HepG2 (cell line): ENCODE results near the gene ARHGEF9. TPM values are rescaled to one million over a fixed set of nuclear protein-coding genes. Genes with fewer than 3 reads are reported as not detected.

Experiments used
- ATAC-seq: fragments of 200-7000 bp; cut with Tn5 transposase; 3 replicates; pipeline ENCODE4 v1.9.1; 2020; ENCODE audit warnings: mild to moderate bottlenecking, moderate library complexity
- BruUV-seq: library from RNA; stranded (reverse); fragments of 400-500 nt; replicated peaks from 2 replicates; lab custom pipeline; 2021; lab: Mats Ljungman, UMichigan
- CTCF ChIA-PET: fragments of 300-600 bp; formaldehyde crosslinking; extraction: SDS; loops from one replicate; lab custom pipeline; 2021; ENCODE audit warnings: low total read pairs, inconsistent platforms, low intra/inter-chr PET ratio; lab: Yijun Ruan, JAX
- POLR2A ChIA-PET: fragments of 350-600 bp; sonication (Branson Sonifier 250); formaldehyde crosslinking; loops from one replicate; lab custom pipeline; 2020; ENCODE audit warnings: antibody characterized with exemption, inconsistent platforms; lab: Yijun Ruan, JAX
- DNase-seq: peaks from one replicate; pipeline ENCODE4 v3.0.0-alpha.2; 2015; ENCODE audit warnings: low spot score
- FAIRE-seq: peaks from 3 replicates; lab custom pipeline; 2011; peaks lifted over from hg19 to GRCh38; lab: Jason Lieb, UNC
- H2AFZ ChIP-seq: one replicate; pipeline ENCODE4 v1.6.1; 2011; ENCODE audit warnings: low read length, inconsistent platforms
- H3K27ac ChIP-seq: fragments of 300-600 bp; 3 replicates; pipeline ENCODE4 v1.8.0; 2011; ENCODE audit warnings: mixed run types, mild to moderate bottlenecking, mixed read lengths, low read length, inconsistent platforms; ENCODE audit not compliant: insufficient read depth; ENCODE audit errors: extremely low read length
- H3K27me3 ChIP-seq, 2 experiments: fragments of 200-600 bp in 1 of 2; 2 replicates in 1 of 2; 3 replicates in 1 of 2; pipeline versions ENCODE4 v1.6.0 to v1.8.0; 2011; ENCODE audit warnings: low read length in 2 of 2, mild to moderate bottlenecking in 2 of 2, moderate library complexity in 2 of 2, inconsistent platforms in 1 of 2; ENCODE audit not compliant: insufficient read depth in 2 of 2, control insufficient read depth in 1 of 2
- H3K36me3 ChIP-seq, 2 experiments: fragments of 200-600 bp in 1 of 2; replicated peaks in 1 of 2; 2 replicates in 1 of 2; 3 replicates in 1 of 2; pipeline versions ENCODE4 v1.5.1 to v1.8.0; 2011; ENCODE audit warnings: low read length in 2 of 2, inconsistent platforms in 1 of 2; ENCODE audit not compliant: insufficient read depth in 2 of 2, control insufficient read depth in 1 of 2
- H3K4me1 ChIP-seq: 2 replicates; pipeline ENCODE4 v1.5.1; 2012; ENCODE audit warnings: low read length, inconsistent platforms; ENCODE audit not compliant: insufficient read depth
- H3K4me2 ChIP-seq: 2 replicates; pipeline ENCODE4 v1.6.0; 2011; ENCODE audit warnings: low read depth, low read length, inconsistent platforms
- H3K4me3 ChIP-seq, 3 experiments: fragments of 200-600 bp in 1 of 3; sonication (generic), shearing (Covaris generic) in 1 of 3; replicated peaks in 1 of 3; 2 replicates each; pipeline ENCODE4 v1.5.1; 2011 to 2016; ENCODE audit warnings: low read length in 3 of 3, inconsistent platforms in 2 of 3, low read depth in 2 of 3, mild to moderate bottlenecking in 2 of 3, control low read depth in 1 of 3, mixed read lengths in 1 of 3; ENCODE audit not compliant: insufficient read depth in 1 of 3
- H3K79me2 ChIP-seq: one replicate; pipeline ENCODE4 v1.6.1; 2011; ENCODE audit warnings: low read length, inconsistent platforms; ENCODE audit not compliant: insufficient read depth
- H3K9ac ChIP-seq: 2 replicates; pipeline ENCODE4 v1.6.0; 2011; ENCODE audit warnings: mild to moderate bottlenecking, low read depth, low read length, inconsistent platforms; ENCODE audit not compliant: insufficient read depth
- H3K9me3 ChIP-seq: 2 replicates; pipeline ENCODE4 v1.5.1; 2012; ENCODE audit warnings: mild to moderate bottlenecking, low read length
- H4K20me1 ChIP-seq: 2 replicates; pipeline ENCODE4 v1.6.0; 2011; ENCODE audit warnings: inconsistent platforms, mild to moderate bottlenecking, low read length, moderate library complexity; ENCODE audit not compliant: insufficient read depth
- CEBPG ChIP-seq: IDR thresholded peaks from 2 replicates; pipeline ENCODE4 v1.6.1; 2016
- EHMT2 ChIP-seq: fragments of 200-600 bp; sonication (generic); IDR thresholded peaks from 2 replicates; pipeline ENCODE4 v1.7.0; 2017; ENCODE audit warnings: antibody characterized with exemption, low read depth, low read length, borderline replicate concordance
- FOXP1 ChIP-seq, 2 experiments: fragments of 450-650 bp in 1 of 2; IDR thresholded peaks; 2 replicates each; pipeline ENCODE4 v1.6.1; 2017 to 2018; ENCODE audit warnings: antibody characterized with exemption in 1 of 2
- HMGA1 ChIP-seq: sonication (generic); formaldehyde crosslinking; conservative IDR thresholded peaks from 2 replicates; pipeline ENCODE4 v1.4.0; 2020; ENCODE audit warnings: missing genetic modification reagents
- MEIS2 ChIP-seq: sonication (generic); formaldehyde crosslinking; IDR thresholded peaks from 2 replicates; pipeline ENCODE4 v1.9.0; 2021; ENCODE audit warnings: mild to moderate bottlenecking, missing genetic modification reagents
- ZBED4 ChIP-seq: sonication (generic); formaldehyde crosslinking; IDR thresholded peaks from 2 replicates; pipeline ENCODE4 v1.4.0; 2020; ENCODE audit warnings: missing genetic modification reagents, borderline replicate concordance
- ZNF124 ChIP-seq: sonication (generic); formaldehyde crosslinking; IDR thresholded peaks from 2 replicates; pipeline ENCODE4 v1.4.0; 2020; ENCODE audit warnings: missing genetic modification reagents
- ZNF841 ChIP-seq: sonication (generic); formaldehyde crosslinking; IDR thresholded peaks from 2 replicates; pipeline ENCODE4 v1.8.1; 2023; ENCODE audit warnings: missing genetic modification reagents, borderline replicate concordance
- WGBS: methylation state at CpG from one replicate; pipeline ENCODE4 v1.1.6; 2017; ENCODE audit warnings: low lambda C conversion rate; 5-methylcytosine and 5-hydroxymethylcytosine counted together
- in situ Hi-C: cut with HindIII; loops from 2 replicates; pipeline ENCODE4 v1.10.0; 2017; ENCODE audit warnings: low pct_unique_long_range_greater_than_20kb; ENCODE audit not compliant: extremely low pct_ligation_motif_present
- intact Hi-C: fragments of 100-400 bp; cut with micrococcal nuclease; formaldehyde crosslinking; loops from one replicate; pipeline ENCODE4 v1.10.0; 2022; ENCODE audit not compliant: unreplicated experiment
- polyA plus RNA-seq, 8 experiments: library from polyadenylated mRNA; depleted of rRNA in 3 of 8; stranded (reverse) in 7 of 8; unstranded in 1 of 8; fragments of >200 nt; fragmentation: Illumina TruSeq in 4 of 8; extraction: Trizol in 4 of 8; gene quantifications; 2 replicates each; pipeline versions ENCODE4 v1.2.1 to v1.2.3, GENCODE V29; 2011 to 2016; ENCODE audit warnings: low read depth in 4 of 8, missing spikeins in 1 of 8, mixed read lengths in 1 of 8; ENCODE audit not compliant: insufficient read depth in 1 of 8
- total RNA-seq, 5 experiments: library from RNA; depleted of rRNA; stranded (reverse); fragments of >200 nt; fragmentation: Illumina TruSeq; extraction: Trizol; gene quantifications; 2 replicates each; pipeline ENCODE4 v1.2.3, GENCODE V29; 2016; ENCODE audit warnings: low read depth in 1 of 5

The ARHGEF9 gene
- total and polyA plus RNA-seq, 2 of the 13 experiments (the other 11 are each of a cell fraction or from before 2014, with no cell fraction given): 0.91 to 1.8 TPM

GRCh38 chrX:63658920-63659319 is 126.1 kb downstream of the ARHGEF9 start:
- no peaks in the 10 kb centered on the region for H3K9me3 ChIP-seq
- H3K27me3 ChIP-seq: no peaks in the 10 kb centered on the region
- H3K4me1 ChIP-seq: no peaks in the 10 kb centered on the region
- H3K9ac ChIP-seq: no peak overlapping the region
- no peaks in the 10 kb centered on the region for H3K79me2 ChIP-seq
- CTCF ChIA-PET: no interaction called here
- in situ Hi-C loops (no loop called here), intact Hi-C loops (no loop called here)
- TF ChIP-seq ZBED4 (no peak), ZNF841 (CRISPR knock-in tag) (no peak), MEIS2 (CRISPR knock-in tag) (no peak), FOXP1 (IDR thresholded peaks at IDR 0.05) (no peak), FOXP1 (CRISPR knock-in tag; IDR thresholded peaks at IDR 0.05) (no peak), EHMT2 (no peak), ZNF124 (CRISPR knock-in tag) (no peak), HMGA1 (CRISPR knock-in tag) (no peak), CEBPG (no peak)
- H3K4me2 ChIP-seq: no peak overlapping the region
- FAIRE-seq (no peak), DNase-seq (no peak), ATAC-seq (no peak)
- H4K20me1 ChIP-seq: no peaks in the 10 kb centered on the region
- no TSS peak for BruUV-seq
- POLR2A ChIA-PET: no interaction called here
- no peaks in the 10 kb centered on the region for H3K36me3 ChIP-seq
- H3K27ac ChIP-seq: no peak overlapping the region
- H3K4me3 ChIP-seq: no peak overlapping the region
- 23% methylated on average over 1 of the region's 1 CpG for WGBS
- no peak overlapping the region for H2AFZ ChIP-seq
